Measurements from ENCODE around the gene SKA2.
"Not testable (repeated sequence)": the region's sequence is repeated elsewhere in the genome, so short reads cannot be mapped to it uniquely, and the experiment has no call there.

Gene SKA2, protein sequence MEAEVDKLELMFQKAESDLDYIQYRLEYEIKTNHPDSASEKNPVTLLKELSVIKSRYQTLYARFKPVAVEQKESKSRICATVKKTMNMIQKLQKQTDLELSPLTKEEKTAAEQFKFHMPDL

DNA sequence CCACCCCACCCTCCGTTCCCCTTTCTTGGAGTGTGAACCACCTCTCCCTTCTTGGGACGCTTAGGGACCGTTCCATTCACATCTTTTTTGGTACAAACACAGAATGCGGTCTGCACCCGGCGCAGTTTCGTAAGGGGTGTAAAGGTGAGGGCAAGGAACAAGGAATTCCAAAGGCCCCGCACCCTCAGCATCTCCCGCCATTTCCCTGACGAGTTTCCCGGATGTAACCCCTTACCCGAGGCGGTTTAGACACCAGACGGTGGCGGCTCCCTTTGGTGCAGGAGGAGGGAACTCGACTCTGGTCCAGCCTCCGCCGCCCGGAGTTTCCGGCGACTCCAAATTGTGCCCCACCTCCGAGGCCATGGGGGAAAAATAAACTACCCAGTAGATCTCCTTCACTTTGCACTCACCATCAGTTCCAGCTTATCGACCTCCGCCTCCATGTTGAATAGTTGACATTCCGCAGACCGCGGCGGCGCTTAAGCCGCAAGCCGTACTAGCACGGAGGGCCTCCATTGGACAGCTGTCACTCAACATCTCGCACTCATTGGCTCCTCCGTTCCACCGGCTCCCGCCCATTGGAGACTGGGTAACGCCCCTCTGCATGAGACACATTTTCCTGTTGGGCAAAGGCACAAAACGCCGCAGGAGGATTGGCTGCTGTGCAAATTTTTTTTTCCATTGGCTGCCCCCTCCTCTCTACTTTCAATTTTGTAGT, at the start of gene SKA2:
Gene SKA2 (minus strand): TSS at position 466 of the 718 bp plus-strand sequence. CDS start 23 bp downstream, at position 443.
- peak; percentile 93 to 97 for DNase-seq (ENCODE audit: extremely low read depth in 1 of 2, low read depth in 1 of 2)

DNA sequence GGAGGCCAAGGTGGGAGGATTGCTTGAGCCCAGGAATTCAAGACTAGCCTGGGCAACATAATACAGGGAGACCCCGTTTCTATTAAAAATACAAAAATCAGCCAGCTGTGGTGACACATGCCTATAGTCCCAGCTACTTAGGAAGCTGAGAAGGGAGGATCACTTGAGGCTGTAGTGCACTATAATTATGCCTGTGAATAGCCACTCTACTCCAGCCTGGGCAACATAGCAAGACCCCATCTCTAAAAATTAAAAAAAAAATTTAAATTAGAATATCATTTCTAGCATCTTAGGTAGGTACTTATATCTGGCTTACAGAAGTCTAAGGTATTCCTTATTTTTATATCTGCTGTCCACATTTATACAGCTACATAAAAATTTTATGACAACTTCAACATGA, 47.3 kb upstream of the SKA2 start:
- no peak for DNase-seq (ENCODE audit: extremely low read depth in 1 of 2, low read depth in 1 of 2)

- DNase-seq (ENCODE audit: extremely low read depth in 1 of 2, low read depth in 1 of 2): no peak
Measured at GRCh38 chr17:59199398-59199797, 44.4 kb upstream of the SKA2 start.

GRCh38 chr17:59193336-59193862, 38.4 kb upstream of the SKA2 start:
- no peak for DNase-seq (ENCODE audit: extremely low read depth in 1 of 2, low read depth in 1 of 2)

DNA sequence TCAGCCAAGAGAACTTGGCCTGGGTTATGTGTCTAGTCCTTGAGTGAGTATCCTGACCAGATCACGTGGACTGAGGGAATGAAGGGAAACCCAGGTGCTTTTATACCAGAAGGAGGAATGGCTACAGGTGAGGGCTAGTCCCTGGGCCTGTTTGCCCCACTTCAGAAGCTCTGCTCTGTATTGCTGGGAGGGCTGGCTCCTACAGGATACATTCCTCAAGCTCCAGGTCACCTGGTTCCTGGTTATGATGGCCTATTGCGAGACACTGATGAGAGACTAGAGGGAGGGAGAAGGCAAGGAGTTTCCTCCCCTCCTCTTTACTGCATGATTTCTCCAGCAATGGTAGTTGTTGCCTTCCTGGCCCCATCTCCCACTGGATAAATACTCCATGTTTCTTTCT, 35.8 kb upstream of the SKA2 start:
- DNase-seq (ENCODE audit: extremely low read depth in 1 of 2, low read depth in 1 of 2): no peak

DNA sequence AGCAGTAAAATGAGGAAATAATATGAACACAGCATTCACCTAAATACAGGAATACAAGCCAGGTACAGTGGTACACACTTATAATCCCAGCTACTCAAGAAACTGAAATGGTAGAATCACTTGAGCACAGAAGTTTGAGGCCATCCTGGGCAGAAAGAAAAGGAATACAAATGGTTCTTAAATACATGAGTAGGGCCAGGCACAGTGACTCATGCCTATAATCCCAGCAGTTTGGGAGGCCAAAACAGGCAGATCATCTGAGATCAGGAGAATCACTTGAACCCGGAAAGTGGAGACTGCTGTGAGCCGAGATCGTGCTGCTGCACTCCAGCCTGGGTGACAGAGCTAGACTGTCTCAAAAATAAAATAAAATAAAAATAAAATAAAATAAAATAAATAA, 31.9 kb upstream of the SKA2 start:
- no peak for DNase-seq (ENCODE audit: extremely low read depth in 1 of 2, low read depth in 1 of 2)

DNA sequence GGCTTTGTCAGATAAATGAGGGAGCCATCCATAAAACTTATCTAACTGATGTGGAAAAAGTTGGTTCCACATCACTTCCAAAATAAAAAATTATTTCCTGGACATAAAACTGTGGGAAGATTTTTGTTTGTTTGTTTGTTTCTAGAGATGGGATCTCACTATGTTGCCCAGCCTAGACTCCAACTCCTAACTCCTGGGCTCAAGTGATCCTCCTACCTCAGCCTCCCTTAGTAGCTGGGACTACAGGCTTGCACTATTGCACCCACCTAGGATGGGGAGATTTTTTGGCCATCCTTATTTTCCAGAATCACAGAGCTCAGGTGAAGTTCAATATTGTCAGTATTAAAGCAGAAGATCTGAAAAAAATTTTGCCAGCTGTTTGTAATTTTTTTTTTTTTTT, 31.0 kb upstream of the SKA2 start:
- DNase-seq (ENCODE audit: extremely low read depth in 1 of 2, low read depth in 1 of 2): no peak

DNA sequence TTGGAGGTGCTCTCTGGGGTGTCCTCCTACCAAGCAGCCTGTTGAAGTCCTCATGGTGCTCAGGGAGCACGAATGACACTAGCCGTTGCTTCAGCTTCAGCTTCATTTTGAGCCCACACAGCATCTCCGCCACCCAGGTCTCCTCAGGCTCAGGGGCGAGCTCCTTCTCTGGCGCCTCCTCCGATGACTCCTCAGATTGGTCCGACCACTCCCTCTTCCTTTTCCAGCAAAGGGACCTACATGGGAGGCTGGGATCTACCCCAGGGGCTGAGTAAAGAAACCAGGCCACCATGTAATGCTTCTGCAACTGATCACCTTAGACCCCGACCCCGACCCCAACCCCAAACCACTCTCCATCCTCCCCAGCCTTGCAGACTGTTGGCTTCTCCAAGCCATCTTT, 26.5 kb upstream of the SKA2 start:
- no peak for DNase-seq (ENCODE audit: extremely low read depth in 1 of 2, low read depth in 1 of 2)

- DNase-seq (ENCODE audit: extremely low read depth in 1 of 2, low read depth in 1 of 2): no peak
Measured at GRCh38 chr17:59180626-59181025, 25.6 kb upstream of the SKA2 start.

GRCh38 chr17:59179601-59180000, 24.6 kb upstream of the SKA2 start:
- not testable (repeated sequence) for DNase-seq (ENCODE audit: extremely low read depth in 1 of 2, low read depth in 1 of 2)

DNA sequence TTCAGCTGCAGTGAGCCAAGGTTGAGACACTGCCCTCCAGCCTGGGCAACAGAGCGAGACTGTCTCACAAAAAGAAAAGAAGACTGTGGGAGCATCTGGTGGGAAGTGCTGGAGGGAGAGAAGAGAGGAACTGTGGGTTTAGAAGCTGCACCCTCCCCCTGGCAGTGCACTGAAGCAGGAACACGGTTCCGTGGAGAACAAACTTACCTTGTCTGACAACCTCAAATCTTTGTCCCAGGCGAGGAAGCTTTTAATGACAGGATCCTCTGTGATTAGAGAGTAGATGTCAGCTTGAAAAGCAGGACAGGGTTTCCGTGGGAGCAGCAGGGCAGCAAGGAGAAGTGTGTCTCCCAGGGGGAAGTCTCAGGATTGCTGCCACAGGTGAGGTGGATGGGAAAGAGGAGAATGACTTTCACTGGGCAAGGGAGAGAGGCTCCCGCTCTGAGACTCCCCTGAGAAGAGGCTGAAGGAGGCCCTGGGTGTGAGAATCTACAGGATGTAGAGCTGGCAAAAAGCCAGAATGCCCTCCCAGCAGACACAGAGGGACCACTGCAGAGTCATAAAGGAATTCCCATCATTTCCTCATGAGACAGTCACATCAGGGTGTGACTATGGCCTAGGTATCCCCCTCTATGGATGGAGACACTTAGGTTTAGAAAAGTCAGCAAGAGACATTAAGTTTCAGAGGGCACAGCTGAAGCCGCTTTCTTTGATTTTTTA, 23.4 kb upstream of the SKA2 start:
- no peak for DNase-seq (ENCODE audit: extremely low read depth in 1 of 2, low read depth in 1 of 2)

DNA sequence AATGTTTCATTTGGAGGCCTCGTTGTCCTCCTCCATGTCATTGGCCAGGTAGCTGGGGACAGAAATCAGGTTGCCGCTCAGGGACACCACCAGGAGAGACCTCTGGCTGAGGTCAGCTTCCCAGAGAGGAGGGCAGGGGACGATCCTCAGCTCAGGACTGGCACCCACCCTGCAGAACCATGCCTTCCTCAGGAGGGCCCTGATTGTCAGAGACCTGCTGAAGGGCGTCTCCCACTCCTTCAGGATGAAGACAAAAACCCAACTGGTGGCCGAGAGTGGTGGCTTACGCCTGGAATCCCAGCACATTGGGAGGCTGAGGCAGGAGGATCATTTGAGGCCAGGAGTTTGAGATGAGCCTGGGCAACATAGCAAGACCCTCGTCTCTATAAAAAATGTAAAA, 20.1 kb upstream of the SKA2 start:
- DNase-seq (ENCODE audit: extremely low read depth in 1 of 2, low read depth in 1 of 2): no peak

DNA sequence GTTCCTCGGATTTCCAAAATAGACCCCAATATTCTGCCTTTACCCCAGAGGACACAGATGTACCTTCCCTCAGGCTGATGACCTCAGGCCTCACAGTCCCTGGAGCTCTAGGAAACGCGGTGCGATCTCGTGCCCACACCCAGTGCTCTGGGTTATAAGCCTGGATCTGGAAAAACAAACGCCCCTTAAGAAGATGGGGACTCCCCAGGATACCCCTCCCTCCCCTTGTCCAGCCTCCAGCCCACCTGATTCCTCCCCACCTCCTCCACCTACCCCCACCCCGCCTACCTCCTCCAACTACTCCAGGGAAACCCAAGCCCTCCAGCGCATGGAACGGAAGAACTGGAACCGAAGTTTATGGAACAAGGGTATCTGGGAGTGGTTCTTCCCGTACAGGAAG, 19.7 kb upstream of the SKA2 start:
- no peak for DNase-seq (ENCODE audit: extremely low read depth in 1 of 2, low read depth in 1 of 2)

- DNase-seq (ENCODE audit: extremely low read depth in 1 of 2, low read depth in 1 of 2): no peak
Measured at GRCh38 chr17:59172436-59173004, 17.5 kb upstream of the SKA2 start.

GRCh38 chr17:59167571-59168001, 12.6 kb upstream of the SKA2 start:
- no peak for DNase-seq (ENCODE audit: extremely low read depth in 1 of 2, low read depth in 1 of 2)

- no peak for DNase-seq (ENCODE audit: extremely low read depth in 1 of 2, low read depth in 1 of 2)
Measured at GRCh38 chr17:59165933-59166342, 11.0 kb upstream of the SKA2 start.

- no peak for DNase-seq (ENCODE audit: extremely low read depth in 1 of 2, low read depth in 1 of 2)
Measured at GRCh38 chr17:59161477-59161876, 6.5 kb upstream of the SKA2 start.

- DNase-seq (ENCODE audit: extremely low read depth in 1 of 2, low read depth in 1 of 2): no peak
Measured at GRCh38 chr17:59160157-59161025, 5.4 kb upstream of the SKA2 start.

GRCh38 chr17:59155439-59156177, 622 bp upstream of the SKA2 start, which contains the start of gene PRR11:
TSS of gene PRR11 (plus strand) at chr17:59155746. CDS start at chr17:59169753, 14,007 bp downstream.
- DNase-seq (ENCODE audit: extremely low read depth in 1 of 2, low read depth in 1 of 2): peak; percentile 76 to 91

DNA sequence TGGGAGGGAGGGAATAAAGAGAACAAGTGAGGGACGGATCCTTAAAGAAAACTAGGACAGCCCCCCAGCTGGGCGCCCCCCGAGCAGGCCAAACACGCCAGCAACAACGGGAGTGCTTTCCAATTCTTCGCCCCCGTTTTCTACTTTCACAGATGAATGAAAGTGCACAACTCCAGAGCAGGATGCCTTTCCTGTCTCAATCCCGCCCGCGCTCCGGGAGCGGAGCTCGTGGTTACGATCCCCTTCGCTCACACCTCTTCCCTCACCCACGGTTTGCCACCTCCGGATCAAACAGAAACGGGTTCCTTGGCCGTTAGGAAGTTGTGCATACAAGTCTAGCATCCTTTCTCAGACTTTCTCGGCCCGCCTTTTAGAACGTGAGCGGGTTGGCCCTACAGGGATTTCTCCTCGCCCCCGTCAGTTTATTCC, 680 bp downstream of the SKA2 start:
- peak; percentile 20 to 32 for DNase-seq (ENCODE audit: extremely low read depth in 1 of 2, low read depth in 1 of 2)

Measured in stimulated activated CD8-positive, alpha-beta memory T cell treated with anti-CD3 and anti-CD28 coated beads, Interleukin-7, amount 100 ng/mL, for 48 hours (primary cell).